B cell (primary cell): Measurements from ENCODE around the gene SLC35G2. TPM values are rescaled to one million over a fixed set of nuclear protein-coding genes. Genes with fewer than 3 reads are reported as not detected.
"Not testable (repeated sequence)": the region's sequence is repeated elsewhere in the genome, so short reads cannot be mapped to it uniquely, and the experiment has no call there.

Source experiments
- ATAC-seq: fragments of 200-7000 bp; cut with Tn5 transposase; one replicate; pipeline ENCODE4 v1.10.0; 2021; ENCODE audit warnings: low read depth, mild to moderate bottlenecking, moderate number of reproducible peaks, moderate library complexity
- CTCF ChIA-PET: fragments of 350-600 bp; sonication (Branson Sonifier 250); formaldehyde crosslinking; loops from one replicate; lab custom pipeline; 2021; ENCODE audit warnings: antibody characterized with exemption, inconsistent platforms; lab: Charles Lee
- POLR2A ChIA-PET: fragments of 350-600 bp; sonication (Branson Sonifier 250); formaldehyde crosslinking; loops from one replicate; lab custom pipeline; 2021; ENCODE audit warnings: antibody characterized with exemption; lab: Charles Lee
- DNase-seq: peaks from one replicate; pipeline ENCODE4 v3.0.0; 2013
- H2AFZ ChIP-seq: 2 replicates; pipeline ENCODE4 v1.6.1; 2012; ENCODE audit warnings: mild to moderate bottlenecking, low read depth, low read length; ENCODE audit not compliant: insufficient read depth, poor library complexity, severe bottlenecking
- H3K27ac ChIP-seq, 2 donors: 1 replicate in 1 of 2; 2 replicates in 1 of 2; pipeline ENCODE4 v1.5.1; 2012 to 2013; ENCODE audit warnings: low read length in 2 of 2, mild to moderate bottlenecking in 2 of 2, moderate library complexity in 1 of 2
- H3K27me3 ChIP-seq, 4 experiments: fragments of 200-600 bp in 1 of 4; sonication (generic) in 1 of 4; replicated peaks in 1 of 4; 1 replicate in 2 of 4; 2 replicates in 2 of 4; pipeline versions ENCODE4 v1.6.1 to v1.7.0; 2013 to 2016; ENCODE audit warnings: low read length in 3 of 4, mild to moderate bottlenecking in 2 of 4, mixed read lengths in 1 of 4, moderate library complexity in 1 of 4; ENCODE audit not compliant: insufficient read depth in 4 of 4, control insufficient read depth in 3 of 4; ENCODE audit errors: control extremely low read depth in 1 of 4
- H3K36me3 ChIP-seq, 2 experiments: replicated peaks in 1 of 2; 1 replicate in 1 of 2; 2 replicates in 1 of 2; pipeline versions ENCODE4 v1.6.1 to v1.7.1; 2013; ENCODE audit warnings: low read length in 1 of 2; ENCODE audit not compliant: insufficient read depth in 2 of 2, control insufficient read depth in 1 of 2; ENCODE audit errors: control extremely low read depth in 1 of 2, extremely low read depth in 1 of 2
- H3K4me1 ChIP-seq, 2 donors: fragments of 200-600 bp in 1 of 2; sonication (generic) in 1 of 2; 1 replicate in 1 of 2; 2 replicates in 1 of 2; pipeline versions ENCODE4 v1.5.1 to v1.6.1; 2013 to 2017; ENCODE audit warnings: low read length in 2 of 2; ENCODE audit not compliant: control insufficient read depth in 2 of 2, insufficient read depth in 2 of 2
- H3K4me2 ChIP-seq: replicated peaks from 2 replicates; pipeline ENCODE3; 2012; ENCODE audit warnings: mild to moderate bottlenecking, low read depth, low read length; ENCODE audit not compliant: poor library complexity, severe bottlenecking
- H3K4me3 ChIP-seq, 5 experiments: fragments of 200-600 bp in 1 of 5; sonication (generic) in 1 of 5; 1 replicate in 3 of 5; 2 replicates in 2 of 5; pipeline versions ENCODE4 v1.5.1 to v1.7.0; 2011 to 2016; ENCODE audit warnings: low read length in 4 of 5, mild to moderate bottlenecking in 4 of 5, low read depth in 2 of 5, control low read depth in 1 of 5, moderate library complexity in 1 of 5; ENCODE audit not compliant: insufficient read depth in 1 of 5; ENCODE audit errors: control extremely low read depth in 1 of 5, extremely low read depth in 1 of 5
- H3K79me2 ChIP-seq: fragments of 200-600 bp; sonication (generic); one replicate; pipeline ENCODE4 v1.6.0; 2016; ENCODE audit warnings: low read length; ENCODE audit not compliant: control insufficient read depth, insufficient read depth
- H3K9ac ChIP-seq: fragments of 200-600 bp; sonication (generic); 2 replicates; pipeline ENCODE4 v1.6.1; 2017; ENCODE audit warnings: mild to moderate bottlenecking, low read length, moderate library complexity
- H3K9me3 ChIP-seq, 3 donors: one replicate each; pipeline versions ENCODE4 v1.6.1 to v1.7.1; 2013; ENCODE audit warnings: low read length in 2 of 3; ENCODE audit not compliant: control insufficient read depth in 2 of 3, insufficient read depth in 1 of 3; ENCODE audit errors: control extremely low read depth in 1 of 3
- H4K20me1 ChIP-seq: 2 replicates; pipeline ENCODE4 v1.6.0; 2012; ENCODE audit warnings: mild to moderate bottlenecking, low read length; ENCODE audit not compliant: insufficient read depth, control insufficient read depth, poor library complexity, severe bottlenecking
- H3K27ac Mint-ChIP-seq: one replicate; pipeline ENCODE4 v1.8.0; 2021; ENCODE audit warnings: mixed read lengths
- H3K27me3 Mint-ChIP-seq: one replicate; pipeline ENCODE4 v1.8.0; 2021; ENCODE audit warnings: mixed read lengths
- H3K4me1 Mint-ChIP-seq: one replicate; pipeline ENCODE4 v1.8.0; 2021; ENCODE audit warnings: mixed read lengths
- H3K4me3 Mint-ChIP-seq: one replicate; pipeline ENCODE4 v1.8.0; 2021; ENCODE audit warnings: mixed read lengths
- H3K9me3 Mint-ChIP-seq: one replicate; pipeline ENCODE4 v1.8.0; 2022; ENCODE audit warnings: mixed read lengths; ENCODE audit not compliant: insufficient read depth
- WGBS: methylation state at CpG from one replicate; pipeline ENCODE4 v1.1.5; 2013; ENCODE audit warnings: missing lambda C conversion rate; ENCODE audit not compliant: insufficient coverage; 5-methylcytosine and 5-hydroxymethylcytosine counted together
- intact Hi-C: fragments of 100-400 bp; cut with micrococcal nuclease; formaldehyde crosslinking; loops from one replicate; pipeline ENCODE4 v1.10.0; 2022
- polyA plus RNA-seq: library from polyadenylated mRNA; depleted of rRNA; stranded (reverse); fragments of >200 nt; gene quantifications from 2 replicates; pipeline ENCODE4 v1.2.3, GENCODE V29; 2012
- total RNA-seq, 2 donors: library from RNA; stranded (reverse); fragments of 120-200 nt in 1 of 2; gene quantifications; 1 replicate in 1 of 2; 2 replicates in 1 of 2; pipeline versions ENCODE4 v1.2.3 to v1.2.4, GENCODE V29; 2013 to 2022

Gene SLC35G2
- total and polyA plus RNA-seq, 2 donors (not counting 1 experiment from before 2014, with no cell fraction given): 0.07 to 9.4 TPM

DNA sequence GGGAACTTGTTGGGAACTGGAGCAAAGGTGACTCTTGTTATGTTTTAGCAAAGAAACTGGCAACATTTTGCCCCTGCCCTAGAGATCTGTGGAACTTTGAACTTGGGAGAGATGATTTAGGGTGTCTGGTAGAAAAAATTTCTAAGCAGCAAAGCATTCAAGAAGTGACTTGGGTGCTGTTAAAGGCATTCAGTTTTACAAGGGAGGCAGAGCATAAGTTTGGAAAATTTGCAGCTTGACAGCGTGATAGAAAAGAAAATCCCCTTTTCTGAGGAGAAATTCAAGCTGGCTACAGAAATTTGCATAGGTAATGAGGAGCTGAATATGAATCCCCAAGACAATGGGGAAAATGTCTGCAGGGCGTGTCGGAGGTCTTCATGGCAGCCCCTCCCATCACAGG, 53.3 kb downstream of the SLC35G2 start:
- 93% methylated on average over 3 of the region's 3 CpGs for WGBS
- H3K27me3 ChIP-seq, ATAC-seq, H3K9me3 ChIP-seq, H3K9ac ChIP-seq, H3K27ac ChIP-seq, H3K4me3 ChIP-seq, DNase-seq, POLR2A ChIA-PET, H3K9me3 Mint-ChIP-seq, H3K27me3 Mint-ChIP-seq, H3K4me2 ChIP-seq, CTCF ChIA-PET, H3K4me1 ChIP-seq, H3K4me3 Mint-ChIP-seq, H3K27ac Mint-ChIP-seq, H2AFZ ChIP-seq, intact Hi-C loops: not testable (repeated sequence)
- Histone ChIP-seq H4K20me1 (peaks cover 81% of the 10 kb centered on the region), H3K79me2 (peaks cover 88% of the 10 kb centered on the region), H3K36me3 (peaks cover 5 to 35% of the 10 kb centered on the region in 2 experiments)
- H3K4me1 Mint-ChIP-seq: peaks cover 42% of the 10 kb centered on the region

DNA sequence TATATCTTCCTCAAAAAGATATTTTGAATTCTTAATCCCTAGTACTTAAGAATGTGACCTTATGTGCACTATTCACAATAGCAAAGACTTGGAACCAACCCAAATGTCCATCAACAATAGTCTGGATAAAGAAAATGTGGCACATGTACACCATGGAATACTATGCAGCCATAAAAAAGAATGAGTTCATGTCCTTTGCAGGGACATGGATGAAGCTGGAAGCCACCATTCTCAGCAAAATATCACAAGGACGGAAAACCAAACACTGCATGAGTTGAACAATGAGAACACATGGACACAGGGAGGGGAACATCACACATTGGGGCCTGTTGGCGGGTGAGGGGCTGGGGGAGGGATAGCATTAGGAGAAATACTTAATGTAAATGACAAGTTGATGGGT, 60.6 kb downstream of the SLC35G2 start:
- intact Hi-C loops, ATAC-seq, H3K27ac Mint-ChIP-seq, H3K36me3 ChIP-seq, H3K9me3 ChIP-seq, CTCF ChIA-PET, H3K27ac ChIP-seq, H3K9me3 Mint-ChIP-seq, H3K4me3 ChIP-seq, H3K4me3 Mint-ChIP-seq, H3K4me2 ChIP-seq, POLR2A ChIA-PET, DNase-seq, H3K27me3 Mint-ChIP-seq, H3K27me3 ChIP-seq, H2AFZ ChIP-seq, H3K9ac ChIP-seq: not testable (repeated sequence)
- peaks cover 45% of the 10 kb centered on the region for H3K4me1 Mint-ChIP-seq
- Histone ChIP-seq H3K79me2 (peaks cover 84% of the 10 kb centered on the region), H3K4me1 (peaks cover 5 to 15% of the 10 kb centered on the region in 2 donors), H4K20me1 (peaks cover 63% of the 10 kb centered on the region)
- 100% methylated on average over 1 of the region's 2 CpGs for WGBS
